ENCODE measurements around the gene CCDC9.
"Not testable (repeated sequence)": the region's sequence is repeated elsewhere in the genome, so short reads cannot be mapped to it uniquely, and the experiment has no call there.

The CCDC9 gene

DNA sequence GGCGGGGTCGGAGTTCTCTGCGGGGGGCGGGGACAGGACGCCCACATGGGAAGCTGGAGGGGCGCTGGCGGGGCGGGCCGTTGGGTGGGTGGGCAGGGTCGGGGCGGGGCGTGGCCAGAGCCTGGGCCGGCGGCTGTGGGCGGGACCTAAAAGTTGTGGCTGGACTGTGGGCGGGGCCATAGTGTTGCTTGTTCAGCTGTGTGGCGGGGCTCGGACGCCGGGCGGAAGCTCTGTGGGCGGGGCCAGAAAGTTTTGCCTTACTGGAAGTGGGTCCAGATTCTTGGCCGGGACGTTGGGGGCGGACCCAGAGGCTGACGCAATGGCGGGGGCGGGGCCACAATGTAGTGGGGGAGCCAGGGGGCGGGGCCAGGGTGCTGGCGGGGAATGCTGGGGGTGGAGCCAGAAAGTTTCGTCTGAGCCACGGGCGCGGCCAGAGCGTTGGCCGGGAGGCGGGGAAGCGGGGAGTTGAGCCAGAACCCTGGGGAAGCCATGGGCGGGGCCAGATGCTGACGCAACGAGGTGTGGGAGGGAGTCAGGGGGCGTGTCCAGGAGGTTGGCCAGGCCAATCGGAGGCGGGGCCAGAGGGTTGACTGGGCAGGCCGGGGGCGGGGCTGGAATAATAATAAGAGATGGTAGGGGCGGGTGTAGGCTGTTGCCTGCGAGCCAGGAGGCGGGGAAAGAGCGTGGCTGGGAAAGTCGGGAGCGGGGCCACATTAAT lies 527 bp downstream of the CCDC9 start:
- peak; percentile 95 for DNase-seq (ENCODE audit: low read depth)
- TF ChIP-seq, protein P1, sequence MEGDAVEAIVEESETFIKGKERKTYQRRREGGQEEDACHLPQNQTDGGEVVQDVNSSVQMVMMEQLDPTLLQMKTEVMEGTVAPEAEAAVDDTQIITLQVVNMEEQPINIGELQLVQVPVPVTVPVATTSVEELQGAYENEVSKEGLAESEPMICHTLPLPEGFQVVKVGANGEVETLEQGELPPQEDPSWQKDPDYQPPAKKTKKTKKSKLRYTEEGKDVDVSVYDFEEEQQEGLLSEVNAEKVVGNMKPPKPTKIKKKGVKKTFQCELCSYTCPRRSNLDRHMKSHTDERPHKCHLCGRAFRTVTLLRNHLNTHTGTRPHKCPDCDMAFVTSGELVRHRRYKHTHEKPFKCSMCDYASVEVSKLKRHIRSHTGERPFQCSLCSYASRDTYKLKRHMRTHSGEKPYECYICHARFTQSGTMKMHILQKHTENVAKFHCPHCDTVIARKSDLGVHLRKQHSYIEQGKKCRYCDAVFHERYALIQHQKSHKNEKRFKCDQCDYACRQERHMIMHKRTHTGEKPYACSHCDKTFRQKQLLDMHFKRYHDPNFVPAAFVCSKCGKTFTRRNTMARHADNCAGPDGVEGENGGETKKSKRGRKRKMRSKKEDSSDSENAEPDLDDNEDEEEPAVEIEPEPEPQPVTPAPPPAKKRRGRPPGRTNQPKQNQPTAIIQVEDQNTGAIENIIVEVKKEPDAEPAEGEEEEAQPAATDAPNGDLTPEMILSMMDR (IDR thresholded peaks at IDR 0.05; ENCODE audit: control insufficient read depth, insufficient read depth, low read depth, low read length, missing control alignments), result no peak
- peak overlapping the region; percentile 55 for H3K4me3 ChIP-seq (ENCODE audit: control insufficient read depth, low read depth, low read length)

DNA sequence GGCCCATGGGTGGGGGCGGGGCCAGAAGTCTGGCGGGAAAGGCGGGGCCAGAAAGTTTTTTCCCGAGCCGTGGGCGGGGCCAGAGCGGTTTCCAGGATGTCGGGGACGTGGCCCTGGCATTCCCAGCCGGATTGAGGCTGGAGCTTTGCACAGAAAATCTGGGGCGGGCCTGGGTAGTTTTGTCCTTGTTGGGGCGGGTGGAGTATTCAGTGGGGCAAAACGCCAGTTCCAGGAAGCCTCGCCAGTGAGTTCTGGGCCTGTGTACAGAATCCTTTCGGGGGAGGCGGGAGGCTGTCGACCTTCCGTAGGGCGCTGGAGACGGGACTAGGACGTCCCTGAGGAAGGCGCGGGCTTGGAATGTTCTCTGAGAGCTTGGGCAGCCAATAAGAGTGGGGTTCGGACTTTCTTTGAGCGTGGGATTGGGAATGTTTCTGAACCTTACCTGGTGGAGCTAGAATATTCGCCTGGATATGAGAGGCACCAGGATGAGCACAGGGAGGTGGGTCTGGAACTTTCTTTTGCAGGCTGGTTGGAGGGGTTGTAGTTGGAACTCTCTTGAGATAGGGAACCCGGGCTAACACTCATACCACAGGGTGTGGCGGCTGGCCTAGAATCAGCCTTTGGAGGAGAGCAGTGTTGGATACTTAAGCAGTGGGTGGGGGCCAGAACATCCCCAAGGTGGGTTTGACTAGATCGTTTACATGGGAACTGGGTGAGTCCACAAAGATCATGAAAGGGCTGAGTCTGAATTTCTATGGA lies 1.3 kb downstream of the CCDC9 start:
- TF ChIP-seq, protein P1 (IDR thresholded peaks at IDR 0.05; ENCODE audit: control insufficient read depth, insufficient read depth, low read depth, low read length, missing control alignments), result no peak
- DNase-seq (ENCODE audit: low read depth), result no peak
- peak overlapping the region; percentile 63 for H3K4me3 ChIP-seq (ENCODE audit: control insufficient read depth, low read depth, low read length)

DNA sequence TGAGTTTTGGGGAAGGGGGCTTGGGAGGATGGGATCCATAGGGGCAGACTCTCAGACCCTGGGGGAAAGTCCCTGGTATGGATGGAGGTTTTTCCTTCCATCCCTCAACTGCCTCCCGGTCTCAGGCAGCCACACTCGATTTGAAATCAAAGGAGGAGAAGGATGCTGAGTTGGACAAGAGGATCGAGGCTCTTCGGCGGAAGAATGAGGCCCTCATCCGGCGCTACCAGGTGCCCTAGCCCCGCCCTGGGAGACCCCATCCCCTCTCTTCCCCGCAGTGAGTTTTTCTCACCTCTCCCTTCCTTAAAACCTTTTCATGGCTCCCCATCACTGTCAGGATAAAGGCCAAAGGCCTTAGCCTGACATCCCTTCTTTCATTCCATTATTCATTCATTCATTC lies 2.1 kb downstream of the CCDC9 start:
- no peak for DNase-seq (ENCODE audit: low read depth)
- peak overlapping the region; percentile 63 for H3K4me3 ChIP-seq (ENCODE audit: control insufficient read depth, low read depth, low read length)
- TF ChIP-seq, protein P1 (IDR thresholded peaks at IDR 0.05; ENCODE audit: control insufficient read depth, insufficient read depth, low read depth, low read length, missing control alignments), result no peak

DNA sequence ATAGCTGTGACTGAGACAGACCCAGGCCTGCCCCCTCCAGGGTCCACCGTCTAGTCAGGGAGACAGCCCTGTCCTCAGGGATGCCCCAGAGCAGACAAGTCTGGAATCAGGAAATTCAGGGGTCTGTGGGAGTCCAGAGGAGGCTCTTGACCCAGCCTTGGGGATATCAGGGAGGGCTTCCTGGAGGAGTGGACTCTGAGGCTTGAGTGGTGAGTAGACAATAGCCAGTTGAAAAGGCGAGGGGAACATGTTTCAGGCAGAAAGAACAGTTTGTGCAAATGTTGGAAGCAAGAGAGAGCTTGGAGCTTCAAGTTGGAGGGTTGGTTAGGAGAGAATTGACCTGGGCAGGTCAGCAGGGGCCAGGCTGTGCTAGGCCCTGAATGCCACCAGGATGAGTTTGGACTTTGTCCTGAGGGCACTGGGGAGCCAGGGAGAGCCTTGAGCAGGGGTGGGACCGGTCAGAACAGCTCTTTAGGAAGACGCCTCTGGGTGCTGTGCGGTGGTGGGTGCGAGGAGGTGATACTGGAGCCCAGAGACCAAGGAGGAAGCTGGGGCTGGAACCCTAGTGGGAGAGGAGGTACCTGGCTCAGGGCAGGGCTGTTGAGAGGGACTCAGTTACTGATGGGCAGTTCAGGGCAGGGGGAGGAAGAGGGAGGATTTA lies 2.7 kb downstream of the CCDC9 start:
- TF ChIP-seq, protein P1 (IDR thresholded peaks at IDR 0.05; ENCODE audit: control insufficient read depth, insufficient read depth, low read depth, low read length, missing control alignments), result no peak
- DNase-seq (ENCODE audit: low read depth), result no peak
- no peak overlapping the region for H3K4me3 ChIP-seq (ENCODE audit: control insufficient read depth, low read depth, low read length)

DNA sequence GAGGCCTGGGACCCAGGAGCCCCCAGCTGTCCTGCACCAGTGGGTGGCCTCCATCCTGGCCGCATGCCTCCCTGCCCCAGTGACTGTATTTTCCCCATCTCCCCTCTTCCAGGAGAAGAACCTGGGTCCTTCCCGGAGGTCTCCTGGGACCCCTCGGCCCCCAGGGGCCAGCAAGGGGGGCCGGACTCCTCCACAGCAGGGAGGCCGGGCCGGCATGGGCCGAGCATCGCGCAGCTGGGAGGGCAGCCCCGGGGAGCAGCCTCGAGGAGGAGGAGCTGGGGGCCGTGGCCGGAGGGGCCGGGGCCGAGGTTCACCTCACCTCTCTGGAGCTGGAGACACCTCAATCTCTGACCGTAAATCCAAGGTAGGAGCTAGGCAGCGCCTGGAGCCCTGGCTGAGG lies 4.2 kb downstream of the CCDC9 start:
- no peak for DNase-seq (ENCODE audit: low read depth)

DNA sequence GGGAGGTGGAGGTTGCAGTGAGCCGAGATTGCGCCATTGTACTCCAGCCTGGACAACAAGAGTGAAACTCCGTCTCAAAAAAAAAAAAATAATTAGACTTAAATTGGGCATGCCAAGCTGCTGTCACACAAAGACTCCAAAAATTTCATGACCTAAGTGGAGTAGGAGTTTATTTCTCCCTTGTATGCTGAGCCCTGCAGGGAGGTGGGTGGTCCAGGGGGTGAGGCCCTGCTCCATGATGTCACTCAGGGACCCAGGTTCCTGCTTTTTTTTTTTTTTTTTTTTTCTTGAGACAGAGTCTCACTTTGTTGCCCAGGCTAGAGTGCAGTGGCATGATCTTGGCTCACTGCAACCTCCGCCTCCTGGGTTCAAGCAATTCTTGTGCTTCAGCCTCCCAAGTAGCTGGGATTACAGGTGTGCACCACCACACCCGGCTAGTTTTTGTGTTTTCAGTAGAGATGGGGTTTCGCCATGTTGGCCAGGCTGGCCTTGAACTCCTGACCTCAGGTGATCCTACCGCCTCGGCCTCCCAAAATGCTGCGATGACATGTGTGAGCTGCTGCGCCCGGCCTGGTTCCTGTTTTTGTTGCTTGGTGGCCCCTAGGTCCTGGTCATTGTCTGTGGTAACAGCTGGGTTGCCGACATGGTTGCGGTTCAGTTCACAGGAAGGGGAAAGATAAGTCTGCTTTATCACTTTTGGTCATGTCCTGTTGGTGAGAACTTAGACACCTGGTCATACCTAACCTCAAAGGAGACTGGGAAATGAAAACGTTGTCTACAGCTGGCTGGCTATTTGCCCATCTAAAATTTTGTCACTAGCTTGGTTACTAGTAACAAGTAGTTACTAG lies 5.8 kb downstream of the CCDC9 start:
- DNase-seq (ENCODE audit: low read depth), result not testable (repeated sequence)

More for the DNA sequence above, 4.2 kb downstream of the CCDC9 start:
- TF ChIP-seq, protein P1 (IDR thresholded peaks at IDR 0.05; ENCODE audit: control insufficient read depth, insufficient read depth, low read depth, low read length, missing control alignments), result no peak
- H3K4me3 ChIP-seq (ENCODE audit: control insufficient read depth, low read depth, low read length), result no peak overlapping the region

More for the DNA sequence above, 5.8 kb downstream of the CCDC9 start:
- H3K4me3 ChIP-seq (ENCODE audit: control insufficient read depth, low read depth, low read length), result not testable (repeated sequence)
